Upper lobe of left lung (tissue), 6 donors: ENCODE data around the gene CD82. TPM values are rescaled to one million over a fixed set of nuclear protein-coding genes. Genes with fewer than 3 reads are reported as not detected.
A peak's percentile ranks its signal among the peaks of the same experiment; 100 is the strongest.

Experiments used
- ATAC-seq, 2 donors: fragments of 200-7000 bp; cut with Tn5 transposase; one replicate each; pipeline ENCODE4 v1.9.1; 2022; ENCODE audit warnings: mild to moderate bottlenecking in 2 of 2, moderate library complexity in 2 of 2; ENCODE audit not compliant: low FRiP score in 2 of 2
- DNase-seq, 2 donors: peaks; one replicate each; pipeline ENCODE4 v3.0.0-alpha.2; 2019 to 2020
- H3K27ac ChIP-seq, 4 donors: fragments of 200-600 bp; sonication (generic); one replicate each; pipeline ENCODE4 v1.5.1; 2016 to 2019
- H3K27me3 ChIP-seq, 4 donors: fragments of 200-600 bp; sonication (generic); one replicate each; pipeline ENCODE4 v1.5.1; 2017 to 2019
- H3K36me3 ChIP-seq, 4 donors: fragments of 200-600 bp; sonication (generic); one replicate each; pipeline ENCODE4 v1.5.1; 2016 to 2019
- H3K4me1 ChIP-seq, 4 donors: fragments of 200-600 bp; sonication (generic); one replicate each; pipeline ENCODE4 v1.5.1; 2018 to 2019
- H3K4me3 ChIP-seq, 4 donors: fragments of 200-600 bp; sonication (generic); one replicate each; pipeline ENCODE4 v1.5.1; 2017 to 2019; ENCODE audit warnings: mild to moderate bottlenecking in 2 of 4, moderate library complexity in 1 of 4
- H3K9me3 ChIP-seq, 4 donors: fragments of 200-600 bp; sonication (generic); one replicate each; pipeline ENCODE4 v1.5.1; 2018 to 2019
- CTCF ChIP-seq, 6 experiments: fragments of 450-650 bp in 4 of 6; fragments of 200-600 bp in 2 of 6; sonication (generic) in 2 of 6; IDR thresholded peaks; one replicate each; pipeline ENCODE4 v1.5.1; 2016 to 2019; ENCODE audit warnings: antibody characterized with exemption in 6 of 6
- EP300 ChIP-seq, 4 donors: sonication (generic); formaldehyde crosslinking; IDR thresholded peaks; one replicate each; pipeline ENCODE4 v1.5.1; 2017; ENCODE audit warnings: antibody characterized with exemption in 4 of 4, control low read depth in 2 of 4
- POLR2A ChIP-seq, 4 donors: fragments of 450-650 bp; IDR thresholded peaks; one replicate each; pipeline ENCODE4 v1.5.1; 2016 to 2017; ENCODE audit warnings: antibody characterized with exemption in 4 of 4, mild to moderate bottlenecking in 2 of 4
- POLR2AphosphoS5 ChIP-seq, 2 donors: sonication (generic); formaldehyde crosslinking; IDR thresholded peaks; one replicate each; pipeline ENCODE4 v1.5.1; 2017; ENCODE audit warnings: antibody characterized with exemption in 2 of 2
- WGBS, 2 donors: methylation state at CpG; one replicate each; pipeline ENCODE4 v1.1.5; 2017 to 2018; 5-methylcytosine and 5-hydroxymethylcytosine counted together
- total RNA-seq, 6 donors: library from RNA; depleted of rRNA in 4 of 6; stranded (reverse); fragments of >200 nt in 4 of 6; gene quantifications; one replicate each; pipeline versions ENCODE4 v1.1.0 to v1.2.1, GENCODE V29; 2016 to 2021
- donor health status: DM: no; HTN: no; CAD: no; lungs with moderate emphysema.
- donor health status: DM: no; HTN: yes; CAD: no; lungs with severe emphysema.

The CD82 gene
- total RNA-seq, 6 donors from 2014 or later = 29.8 to 148 (median 69.9) TPM

GRCh38 chr11:44607319-44607962 is 42.0 kb downstream of the CD82 start:
- Histone ChIP-seq H3K4me1 (peaks cover 46 to 56% (median 54%) of the 10 kb centered on the region in 4 donors), H3K36me3 (peaks cover 6 to 33% (median 22%) of the 10 kb centered on the region in 4 donors), H3K27ac (peak overlapping the region; percentile 20 to 81 (median 60)), H3K27me3 (no peaks in the 10 kb centered on the region), H3K4me3 (no peak overlapping the region), H3K9me3 (no peaks in the 10 kb centered on the region)
- DNase-seq = no peak
- no peak for ATAC-seq
- TF ChIP-seq CTCF (IDR thresholded peaks at IDR 0.05) (no peak), POLR2AphosphoS5 (IDR thresholded peaks at IDR 0.05) (no peak), POLR2A (IDR thresholded peaks at IDR 0.05) (no peak), EP300 (IDR thresholded peaks at IDR 0.05) (no peak)
- WGBS, 2 donors = 62 to 71% methylated on average over 5 to 6 of the region's 6 CpGs

GRCh38 chr11:44607987-44608386 is 42.5 kb downstream of the CD82 start:
- TF ChIP-seq CTCF (IDR thresholded peaks at IDR 0.05) = no peak
- TF ChIP-seq POLR2AphosphoS5 (IDR thresholded peaks at IDR 0.05) = no peak
- TF ChIP-seq EP300 (IDR thresholded peaks at IDR 0.05) = peak in 1 of 4 donors; percentile 7
- no peak for TF ChIP-seq POLR2A (IDR thresholded peaks at IDR 0.05)
- H3K27me3 ChIP-seq = no peaks in the 10 kb centered on the region
- ATAC-seq (no peak), DNase-seq (no peak)
- peaks cover 6 to 30% (median 22%) of the 10 kb centered on the region in 4 donors for H3K36me3 ChIP-seq
- peaks cover 42 to 54% (median 50%) of the 10 kb centered on the region in 4 donors for H3K4me1 ChIP-seq
- no peaks in the 10 kb centered on the region for H3K9me3 ChIP-seq
- H3K27ac ChIP-seq = peak overlapping the region; percentile 20 to 81 (median 60)
- no peak overlapping the region for H3K4me3 ChIP-seq
- 37 to 38% methylated on average over 8 of the region's 8 CpGs for WGBS, 2 donors

GRCh38 chr11:44608651-44608990 is 43.2 kb downstream of the CD82 start:
- TF ChIP-seq EP300 (IDR thresholded peaks at IDR 0.05) (no peak), POLR2A (IDR thresholded peaks at IDR 0.05) (no peak), POLR2AphosphoS5 (IDR thresholded peaks at IDR 0.05) (no peak), CTCF (IDR thresholded peaks at IDR 0.05) (no peak)
- ATAC-seq (no peak), DNase-seq (no peak)
- peaks cover 6 to 26% (median 21%) of the 10 kb centered on the region in 4 donors for H3K36me3 ChIP-seq
- peaks cover 40 to 53% (median 49%) of the 10 kb centered on the region in 4 donors for H3K4me1 ChIP-seq
- 56 to 75% methylated on average over 8 to 9 of the region's 9 CpGs for WGBS, 2 donors
- H3K4me3 ChIP-seq = no peak overlapping the region
- no peaks in the 10 kb centered on the region for H3K27me3 ChIP-seq
- no peaks in the 10 kb centered on the region for H3K9me3 ChIP-seq
- peak overlapping the region; percentile 29 to 81 (median 49) for H3K27ac ChIP-seq

GRCh38 chr11:44608991-44609782 is 43.7 kb downstream of the CD82 start:
- no peak overlapping the region for H3K4me3 ChIP-seq
- H3K27ac ChIP-seq = peak overlapping the region; percentile 29 to 81 (median 49)
- ATAC-seq (peak in 1 of 2 donors; percentile 38), DNase-seq (no peak)
- 63 to 64% methylated on average over 5 to 11 of the region's 11 CpGs for WGBS, 2 donors
- H3K4me1 ChIP-seq = peaks cover 34 to 53% (median 47%) of the 10 kb centered on the region in 4 donors
- H3K27me3 ChIP-seq = no peaks in the 10 kb centered on the region
- peaks cover 6 to 27% (median 21%) of the 10 kb centered on the region in 4 donors for H3K36me3 ChIP-seq
- TF ChIP-seq EP300 (IDR thresholded peaks at IDR 0.05) (no peak), POLR2AphosphoS5 (IDR thresholded peaks at IDR 0.05) (no peak), POLR2A (IDR thresholded peaks at IDR 0.05) (no peak), CTCF (IDR thresholded peaks at IDR 0.05) (no peak)
- no peaks in the 10 kb centered on the region for H3K9me3 ChIP-seq
